DMS153 (cell line): Measurements from ENCODE around the gene DMD.

Source experiments
- DNase-seq: peaks from one replicate; lab custom pipeline; 2025; lab: John Stamatoyannopoulos, UW

DMD gene

DNA sequence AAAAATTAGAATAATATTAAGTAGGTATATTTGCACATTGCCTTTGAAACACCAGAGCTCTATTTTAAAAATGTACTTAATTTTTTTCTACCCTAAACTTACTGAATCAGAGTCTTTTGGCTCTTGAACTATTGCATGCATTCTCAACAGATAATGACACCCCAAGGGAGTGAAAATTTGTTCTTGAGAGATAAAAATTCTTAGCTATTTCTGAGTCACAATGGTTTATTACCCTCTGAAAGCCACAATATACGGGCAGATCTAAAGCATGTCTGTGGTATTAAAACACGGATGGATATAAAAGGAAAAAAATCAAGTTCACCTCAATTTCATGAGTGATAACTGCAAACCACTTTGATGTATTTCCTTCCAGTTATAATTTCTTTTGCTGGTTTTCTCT, 1503.2 kb downstream of the DMD start:
- DNase-seq: no peak

DNA sequence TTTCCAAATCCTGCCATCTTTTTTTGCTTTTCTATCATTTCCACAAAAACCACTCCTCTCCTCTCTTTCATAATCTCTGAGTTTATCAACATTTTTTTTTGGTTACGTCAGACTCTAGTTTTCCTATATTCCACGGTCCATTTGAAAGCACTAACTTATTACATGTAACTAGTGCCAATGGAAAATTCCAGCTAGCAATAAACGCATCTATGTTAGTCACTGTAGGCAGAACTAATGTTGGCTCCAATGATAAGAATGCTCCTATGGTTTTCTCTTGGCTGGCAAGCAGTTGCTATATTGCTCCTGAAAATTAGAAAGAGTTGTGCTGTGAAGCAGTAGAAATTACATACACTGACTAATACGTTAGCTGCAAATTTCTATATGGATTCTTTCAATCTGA, 1504.9 kb downstream of the DMD start:
- no peak for DNase-seq

DNA sequence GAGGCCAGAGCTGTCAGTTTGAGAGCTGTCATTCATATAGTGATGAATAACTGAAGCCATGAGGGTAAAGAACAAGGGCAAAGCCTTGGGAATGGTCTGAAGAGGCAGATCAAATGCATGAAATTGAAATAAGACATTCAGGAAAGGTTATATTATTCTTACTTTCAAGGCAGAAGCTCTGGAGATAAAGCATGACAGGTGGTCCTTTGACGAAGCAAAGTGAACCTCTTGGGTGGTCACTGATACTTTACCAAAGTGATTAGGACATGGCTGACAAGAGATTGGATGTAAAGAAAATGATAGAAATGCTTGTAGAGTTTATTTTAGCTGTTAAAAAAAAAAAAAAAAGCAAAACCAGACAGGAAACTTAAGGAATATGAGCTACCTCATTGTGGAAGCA, 1505.5 kb downstream of the DMD start:
- no peak for DNase-seq

DNA sequence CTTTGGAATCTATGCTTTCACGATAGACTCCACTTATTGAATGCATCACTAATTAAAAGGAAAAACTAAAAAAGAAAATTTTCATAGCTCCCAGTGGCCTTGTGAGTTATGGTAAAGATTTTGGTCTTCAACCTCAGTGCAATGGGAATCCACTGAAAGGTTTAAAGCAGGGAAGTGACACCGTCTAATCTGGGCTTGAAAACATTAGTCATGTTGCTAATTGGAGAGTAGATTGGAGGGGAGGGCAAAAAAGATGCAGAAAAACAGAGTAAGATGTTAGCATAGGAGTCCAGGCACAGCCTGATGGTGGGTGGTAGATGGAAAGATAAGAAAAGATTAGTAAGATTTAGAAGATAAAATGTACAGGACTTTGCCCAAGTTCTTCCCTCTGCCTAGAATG, 1506.4 kb downstream of the DMD start:
- DNase-seq: no peak

DNA sequence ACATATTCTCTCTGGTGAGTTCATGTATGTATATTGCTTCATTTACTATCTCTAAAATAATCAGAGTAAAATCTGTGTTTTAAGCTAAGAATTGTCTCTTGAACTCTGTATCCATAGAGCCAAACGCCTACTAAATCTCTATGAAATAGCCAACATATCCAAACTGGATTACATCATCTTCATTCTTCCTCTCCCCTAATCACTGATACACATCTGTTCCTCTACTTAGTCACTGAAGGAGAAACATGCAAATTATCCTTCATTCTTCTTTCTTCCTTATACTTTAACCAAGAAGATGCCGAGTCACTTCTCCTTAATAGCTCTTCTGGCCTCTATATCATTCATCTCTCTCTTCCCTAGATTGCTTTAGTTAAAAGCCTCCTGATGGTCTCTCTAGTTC, 1509.1 kb downstream of the DMD start:
- no peak for DNase-seq

DNA sequence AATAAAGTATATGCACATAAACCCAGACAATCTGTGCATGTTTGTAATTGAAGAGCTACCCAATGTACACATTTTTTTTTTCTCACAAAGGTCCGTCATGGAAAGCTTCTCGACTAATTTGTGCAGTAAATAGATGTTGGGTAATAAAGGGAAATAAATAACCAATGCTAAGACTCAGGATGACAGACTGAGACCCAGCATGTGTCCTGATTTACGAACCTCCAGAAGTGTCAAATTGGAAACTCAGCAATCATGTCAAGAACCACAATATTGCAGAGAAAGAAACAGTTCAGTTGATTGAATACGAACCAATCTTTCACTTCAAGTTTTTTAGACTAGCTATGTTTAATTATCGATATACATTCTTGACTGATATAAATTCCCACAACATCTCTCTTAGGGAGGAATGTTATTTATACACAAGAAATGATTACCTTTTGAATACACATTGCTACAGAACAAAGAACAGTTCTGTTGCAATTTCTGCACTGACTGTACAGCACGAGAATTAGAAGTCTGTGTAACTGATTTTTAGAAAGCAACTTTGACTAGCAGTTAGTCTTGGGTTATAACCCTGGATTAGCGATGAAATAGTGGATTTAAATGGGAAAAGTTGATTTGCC, 1513.9 kb downstream of the DMD start:
- DNase-seq: no peak

DNA sequence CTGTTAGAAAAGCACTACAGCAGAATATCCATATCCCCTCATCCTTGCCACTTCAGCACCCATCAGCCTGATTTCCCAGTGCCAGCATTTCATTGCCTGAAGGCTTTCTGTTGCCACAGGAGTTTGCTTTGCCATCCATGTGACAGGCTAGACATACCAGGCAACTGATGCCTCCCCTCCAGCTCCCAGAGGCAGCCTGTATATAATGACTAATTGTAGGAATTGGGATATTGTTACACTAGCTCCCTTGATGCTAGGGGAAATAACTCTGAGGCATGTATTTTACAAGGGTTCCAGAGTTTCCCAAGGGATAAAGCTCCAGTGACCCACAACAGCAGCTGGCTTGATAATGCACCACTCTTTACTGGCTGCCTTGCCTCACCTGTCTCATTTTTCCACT, 1531.5 kb downstream of the DMD start:
- DNase-seq: no peak

DNA sequence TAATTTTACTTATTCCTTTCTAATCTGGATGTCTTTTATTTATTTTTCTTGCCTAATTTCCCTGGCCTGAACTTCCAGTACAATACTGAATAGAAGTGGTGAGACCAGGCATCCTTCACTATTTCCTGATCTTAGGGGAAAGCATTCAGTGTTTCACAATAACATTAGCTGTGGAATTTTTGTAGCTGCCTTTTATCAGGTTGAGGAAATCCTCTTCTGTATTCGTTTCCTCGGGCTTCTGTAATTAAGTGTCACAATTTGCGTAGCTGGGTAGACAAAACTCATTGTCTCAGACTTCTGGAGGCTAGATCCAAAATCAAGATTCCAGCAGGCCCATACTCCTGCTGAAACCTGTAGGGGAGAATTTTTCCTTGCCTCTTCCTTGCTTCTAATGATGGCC, 1541.1 kb downstream of the DMD start:
- DNase-seq: no peak

DNA sequence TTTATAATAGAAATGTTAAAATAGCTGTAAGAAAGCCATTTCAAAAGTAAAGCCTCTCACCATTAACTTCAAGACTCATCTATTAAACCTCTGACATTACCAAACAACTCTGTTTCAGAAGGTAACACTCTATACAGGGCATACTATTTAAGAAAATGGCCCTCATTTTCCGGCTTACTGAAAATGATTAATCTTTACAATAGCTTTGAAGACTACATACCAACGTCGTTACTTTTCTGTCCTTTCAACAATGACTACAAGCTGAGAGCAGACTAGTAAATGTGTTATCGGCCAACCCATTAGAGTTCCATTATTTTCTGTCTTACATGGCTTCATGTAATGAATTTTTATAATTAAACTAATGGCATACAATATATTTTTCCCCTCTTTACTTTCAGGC, 1545.9 kb downstream of the DMD start:
- no peak for DNase-seq

DNA sequence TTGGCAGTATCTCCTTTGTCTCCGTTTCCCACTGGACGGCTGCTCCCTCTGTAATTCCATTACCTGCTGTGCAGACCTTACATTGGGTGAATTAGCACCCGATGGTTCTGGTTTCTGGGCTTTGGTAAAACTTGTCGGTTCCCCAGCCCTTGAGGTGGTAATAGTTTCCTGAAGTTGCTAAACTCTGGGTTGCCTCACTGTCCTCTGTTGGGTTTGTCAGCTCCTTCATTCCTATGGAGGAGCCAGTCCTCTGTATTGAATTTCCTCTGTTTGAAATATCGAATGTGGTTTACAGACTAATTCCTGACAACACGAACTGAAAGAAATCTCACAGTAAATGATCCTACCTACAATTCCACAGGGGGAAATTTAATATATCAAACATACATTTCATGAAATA, 1548.2 kb downstream of the DMD start:
- DNase-seq: no peak

DNA sequence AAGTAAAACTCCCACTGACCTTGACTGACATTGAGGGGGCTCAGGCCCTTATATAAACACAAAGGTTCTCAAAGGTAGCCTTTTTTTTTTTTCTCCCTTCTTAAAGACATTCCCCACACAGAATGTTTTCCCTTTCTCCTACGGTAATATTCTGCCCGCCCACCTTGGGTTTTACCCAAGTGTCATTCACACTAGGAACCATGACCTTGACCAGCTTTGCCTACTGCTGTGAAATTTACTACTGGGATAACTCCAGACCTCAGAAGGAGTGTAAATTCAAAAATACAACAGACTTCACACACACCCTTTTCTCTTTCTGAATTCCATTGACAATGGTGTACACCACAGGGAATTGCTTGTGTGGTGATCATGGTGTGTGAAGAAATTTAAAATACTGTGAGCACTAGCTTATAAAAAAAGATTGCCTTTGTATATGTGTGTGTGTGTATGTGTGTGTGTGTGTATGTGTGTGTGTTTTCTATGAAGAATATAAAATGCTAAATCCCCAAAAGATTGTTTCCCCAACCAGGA, 1550.0 kb downstream of the DMD start:
- DNase-seq: no peak

DNA sequence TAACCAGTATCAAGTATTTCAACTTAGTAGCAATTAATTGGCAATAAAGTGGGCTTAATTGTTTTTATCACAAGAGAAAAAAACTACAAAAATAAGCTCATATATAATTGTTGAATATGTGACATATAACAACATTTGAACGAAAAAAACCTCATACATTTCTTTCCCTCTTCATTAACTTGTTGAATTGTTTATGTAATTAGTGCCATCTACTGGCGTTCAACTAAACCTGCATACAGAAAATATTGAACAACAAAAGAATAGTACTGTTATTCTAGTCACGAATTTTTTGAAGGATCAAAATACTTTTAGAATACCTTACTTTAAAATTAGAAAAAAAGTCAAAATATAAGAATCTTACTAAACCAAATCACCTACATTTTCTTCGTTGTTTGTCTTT, 1553.0 kb downstream of the DMD start:
- no peak for DNase-seq

DNA sequence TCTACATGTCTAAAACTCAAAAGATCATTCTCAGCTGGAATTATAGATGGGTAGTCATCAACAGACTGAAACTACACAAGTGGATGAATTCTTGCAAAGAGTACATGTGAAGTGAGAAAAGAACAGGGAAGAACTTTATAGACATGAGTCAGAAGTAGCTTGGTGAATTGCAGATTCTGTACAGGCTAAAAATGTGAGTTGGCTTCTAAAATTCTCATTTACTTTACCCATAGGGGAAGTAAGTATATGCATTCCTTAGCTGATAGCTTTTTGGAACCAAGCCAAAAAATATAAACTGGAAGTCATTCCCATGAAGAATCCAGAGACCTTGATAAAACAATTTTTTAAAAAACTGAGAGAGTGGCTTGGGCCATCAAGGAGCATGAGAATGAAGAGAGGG, 1555.3 kb downstream of the DMD start:
- no peak for DNase-seq

DNA sequence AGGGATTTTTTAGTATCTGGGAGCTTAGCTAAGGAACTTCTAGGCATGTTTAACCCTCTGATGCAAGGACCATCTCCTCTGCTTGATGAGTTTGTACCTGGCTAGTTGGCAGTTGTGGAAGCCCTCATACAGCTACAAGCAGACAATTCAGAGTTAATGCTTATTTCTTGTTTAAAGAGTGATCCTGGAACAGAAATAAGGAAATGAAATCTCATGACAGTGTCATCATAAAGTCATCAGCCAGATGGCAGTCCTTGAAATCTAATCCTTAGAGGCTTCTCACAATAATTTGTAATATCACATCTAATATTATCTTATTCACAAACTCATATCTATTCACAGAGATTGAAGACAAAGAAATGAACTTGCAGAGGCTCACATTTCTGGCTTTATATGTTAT, 1557.9 kb downstream of the DMD start:
- no peak for DNase-seq

DNA sequence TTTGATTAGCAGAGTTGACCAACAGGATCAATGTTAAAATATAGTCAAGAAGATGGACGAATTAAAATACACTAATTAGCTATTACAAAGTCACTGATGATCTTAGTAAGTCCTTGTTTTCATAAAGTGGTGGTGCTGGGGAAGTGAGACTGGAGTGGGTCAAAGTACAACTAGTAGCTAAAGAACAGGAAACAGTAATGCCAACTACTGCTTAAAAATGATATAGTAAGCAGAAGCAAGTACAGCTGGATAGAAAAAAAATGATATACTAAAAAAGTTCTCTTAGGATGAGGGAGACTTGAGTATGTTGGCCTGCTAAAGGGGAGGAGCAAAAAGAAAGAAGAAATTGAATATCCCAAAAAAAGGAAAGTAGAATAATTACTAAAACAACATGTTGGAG, 1558.7 kb downstream of the DMD start:
- DNase-seq: no peak

DNA sequence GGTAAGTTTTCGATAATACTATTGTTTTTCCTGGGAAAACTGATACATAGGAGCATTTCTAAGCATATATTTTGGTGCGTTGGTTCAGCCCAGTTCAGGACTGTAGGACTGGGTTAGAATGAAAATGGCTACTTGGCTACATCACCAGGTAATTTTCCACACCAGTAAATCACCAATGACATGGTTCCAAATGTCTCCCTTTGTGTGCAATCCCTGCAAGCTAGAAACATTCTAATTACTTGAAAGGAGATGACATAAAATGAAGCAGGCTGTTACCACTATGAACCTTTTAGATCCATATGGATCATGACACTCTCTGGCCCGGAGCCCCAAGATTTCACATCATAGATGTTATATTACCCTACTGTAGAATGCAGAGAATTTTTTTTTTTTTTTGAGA, 1562.1 kb downstream of the DMD start:
- no peak for DNase-seq

DNA sequence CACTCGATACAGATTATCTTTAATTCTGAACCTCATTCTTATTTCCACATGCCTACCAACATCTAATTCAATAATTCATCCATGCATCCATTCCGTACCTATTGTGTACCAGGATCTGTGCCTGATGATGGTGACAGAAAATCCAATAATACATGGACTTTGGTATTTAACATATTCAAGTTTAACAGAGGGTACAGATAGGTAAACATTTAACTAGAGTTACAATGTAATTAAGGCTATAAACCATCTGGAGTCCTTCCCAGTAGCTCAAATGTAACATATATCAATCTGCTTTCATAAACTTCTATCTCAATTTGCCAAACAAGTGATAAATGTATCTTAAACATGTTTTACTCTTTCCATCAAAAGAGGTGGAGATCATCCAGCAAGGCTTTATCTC, 1578.0 kb downstream of the DMD start:
- DNase-seq: no peak

DNA sequence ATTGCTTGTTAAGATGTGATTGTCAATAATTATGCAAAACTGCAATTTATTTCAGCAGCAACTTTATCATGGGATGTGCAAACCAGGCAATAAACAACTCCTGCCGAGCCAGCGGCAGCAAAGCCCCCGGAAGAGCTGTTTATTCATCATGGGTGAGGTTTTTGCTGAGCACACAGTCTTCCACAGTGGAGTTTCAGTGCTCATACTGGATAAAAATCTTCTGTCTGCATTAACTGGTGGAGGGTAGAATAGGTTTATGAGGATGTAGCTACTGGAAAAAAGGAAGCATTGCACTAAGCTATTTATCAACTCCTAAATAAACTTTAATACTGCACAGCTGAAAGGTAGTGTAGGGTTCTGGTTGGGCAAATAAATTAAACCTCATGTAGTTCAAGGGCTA, 1582.2 kb downstream of the DMD start:
- no peak for DNase-seq

DNA sequence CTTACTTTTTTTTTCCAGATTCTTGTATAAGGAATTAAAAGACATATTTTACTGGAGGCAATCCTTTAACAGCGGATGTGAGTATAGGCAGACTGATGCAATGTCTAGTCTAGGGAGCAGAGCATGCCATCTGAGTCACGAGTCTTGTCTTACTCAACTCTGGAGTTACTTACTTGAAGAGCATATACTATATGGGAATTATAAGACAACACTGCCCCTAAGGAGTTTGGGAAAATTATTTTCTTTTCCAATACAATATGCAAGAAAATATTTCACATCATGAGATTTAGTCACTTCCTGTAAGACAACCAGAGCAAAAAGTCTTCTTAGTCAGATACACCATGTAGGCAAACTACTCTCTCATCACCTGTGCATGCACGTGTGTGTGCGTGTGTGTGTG, 1602.2 kb downstream of the DMD start:
- no peak for DNase-seq

DNA sequence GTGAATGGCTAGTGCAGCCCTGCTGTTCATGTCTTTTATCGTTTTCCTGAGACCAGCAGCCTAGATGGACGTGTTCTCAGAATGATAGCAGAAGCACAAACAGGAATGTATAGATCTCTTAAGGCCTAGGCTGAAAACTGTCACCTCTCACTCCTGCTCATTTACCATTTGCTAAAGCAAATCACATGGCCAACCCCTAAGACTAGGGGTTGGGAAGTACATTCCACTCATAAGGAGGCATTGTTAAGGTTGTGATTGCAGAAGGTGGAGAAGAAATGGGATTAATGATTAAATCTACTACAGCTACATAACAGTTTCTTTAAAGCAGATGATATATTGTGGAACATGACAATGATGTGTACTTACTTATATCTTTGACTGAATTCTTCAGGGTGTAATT, 1602.7 kb downstream of the DMD start:
- no peak for DNase-seq

DNA sequence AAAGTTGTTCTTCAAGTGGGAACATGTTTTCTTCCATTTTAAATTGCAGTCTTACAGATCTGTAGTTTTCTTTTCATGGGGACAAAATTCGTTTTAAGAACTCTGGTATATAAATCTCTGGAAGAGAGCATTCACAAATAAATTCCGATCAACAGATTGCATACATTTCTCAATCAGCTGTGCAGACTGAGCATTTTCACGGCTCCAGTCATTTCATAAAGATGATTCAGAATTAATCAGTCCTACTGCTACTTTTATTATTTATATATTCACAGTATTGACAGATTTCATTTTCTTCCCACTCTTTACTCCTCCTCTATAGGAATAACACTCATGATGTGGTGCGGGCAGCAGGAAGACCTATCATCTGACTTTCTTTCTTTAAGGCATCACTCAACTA, 1604.6 kb downstream of the DMD start:
- DNase-seq: no peak

DNA sequence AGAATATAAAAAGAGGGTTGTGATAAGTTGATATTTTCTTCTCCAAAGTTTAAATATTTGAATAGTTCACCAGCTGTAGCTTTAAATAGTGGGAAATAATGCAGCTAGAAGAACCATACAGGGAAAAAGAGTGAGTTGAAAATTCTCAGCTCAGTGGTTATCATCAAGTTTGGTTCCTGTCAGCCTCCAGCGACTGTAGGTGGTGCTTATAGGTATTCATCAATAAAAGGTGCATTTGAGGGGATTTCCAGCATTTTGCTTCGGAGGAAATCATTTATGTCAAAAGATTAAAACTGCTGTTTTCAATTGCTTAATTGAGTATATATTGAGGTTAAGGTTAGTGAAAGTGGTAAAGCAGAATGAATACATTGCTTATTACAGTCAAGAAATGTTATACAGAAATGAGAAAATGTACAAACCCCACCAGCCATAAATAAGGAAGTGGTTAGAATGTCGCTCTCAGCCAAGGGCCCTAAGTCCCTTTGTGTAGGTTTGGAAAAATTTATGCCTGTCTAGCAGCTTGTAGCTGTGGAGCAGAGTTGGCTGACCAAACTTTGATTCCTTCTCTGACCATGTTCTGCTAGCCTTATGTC, 1606.6 kb downstream of the DMD start:
- no peak for DNase-seq

DNA sequence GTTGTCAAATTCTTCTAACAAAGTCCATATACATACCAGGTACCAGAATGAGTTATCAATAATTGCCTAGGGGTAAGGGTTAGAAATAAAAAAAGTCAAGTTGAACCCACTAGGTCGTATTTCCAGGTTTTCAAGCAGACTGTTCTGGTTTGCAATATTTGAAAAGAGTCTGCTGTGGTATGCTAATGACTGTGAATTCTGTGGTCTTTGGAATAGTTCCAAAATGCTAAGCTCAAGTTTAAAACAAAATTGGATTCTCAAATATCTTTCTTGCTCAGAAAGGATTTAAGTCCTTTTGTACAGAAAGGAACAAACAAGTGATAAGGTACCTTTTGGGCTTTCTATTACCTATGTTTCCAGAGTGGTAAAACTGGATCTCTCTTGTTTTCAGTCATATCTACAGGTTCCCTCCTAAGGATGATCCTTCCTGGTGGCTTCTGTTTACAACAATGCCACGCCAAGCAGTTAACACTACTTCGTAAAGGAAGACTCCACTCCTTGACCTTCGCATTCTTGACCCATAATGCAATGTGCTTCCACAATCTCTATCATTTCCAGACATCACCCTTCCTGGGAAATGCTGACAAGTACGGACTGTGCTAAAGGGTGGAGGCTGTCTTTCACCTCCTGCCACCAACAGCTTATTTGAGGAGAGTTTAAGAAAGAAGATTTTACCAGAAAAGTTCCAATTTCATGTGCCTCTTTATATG, 1607.8 kb downstream of the DMD start:
- DNase-seq: no peak

DNA sequence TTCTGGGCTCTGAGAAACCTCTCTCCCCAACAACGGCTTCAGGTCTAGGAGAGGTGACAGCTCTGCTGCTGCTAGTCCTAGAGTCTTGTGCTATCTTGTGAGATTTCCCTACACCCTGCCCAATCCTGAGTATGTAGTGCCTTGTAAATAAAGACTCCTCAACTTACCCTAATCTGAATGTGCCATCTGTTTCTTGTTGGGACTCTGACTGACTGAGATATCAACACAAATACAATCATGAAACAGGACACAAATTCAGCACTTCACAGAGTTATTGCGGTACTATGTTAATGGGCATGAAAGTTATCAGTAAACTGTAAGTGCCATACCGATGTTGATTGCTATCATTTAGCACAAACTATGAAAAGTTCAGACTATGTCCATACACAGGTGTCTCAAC, 1610.5 kb downstream of the DMD start:
- no peak for DNase-seq
